Measurements from ENCODE around the gene PLAAT3.
"Not testable (repeated sequence)": the region's sequence is repeated elsewhere in the genome, so short reads cannot be mapped to it uniquely, and the experiment has no call there.

Gene PLAAT3

DNA sequence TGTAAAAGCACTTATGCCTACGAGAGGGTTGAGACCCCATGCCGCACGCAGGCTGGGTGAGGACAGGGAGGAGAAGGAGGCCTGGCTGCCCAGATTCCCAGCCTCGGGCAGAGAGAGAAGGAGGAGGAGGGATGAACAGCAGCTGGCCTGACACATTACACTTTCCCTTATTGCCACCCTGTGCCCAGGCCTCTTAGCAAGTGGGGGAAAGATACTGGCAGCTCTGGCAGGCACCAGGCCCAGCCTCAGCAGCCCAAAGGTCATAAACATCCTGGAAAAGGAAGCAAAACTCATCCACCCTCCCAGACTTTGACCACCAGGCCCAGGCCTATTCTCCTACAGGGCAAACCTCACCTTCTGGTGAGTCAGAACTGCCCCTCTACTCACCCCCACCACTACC lies 4.7 kb downstream of the PLAAT3 start:
- DNase-seq (ENCODE audit: low read depth in 2 of 2, low spot score in 1 of 2): no peak

DNA sequence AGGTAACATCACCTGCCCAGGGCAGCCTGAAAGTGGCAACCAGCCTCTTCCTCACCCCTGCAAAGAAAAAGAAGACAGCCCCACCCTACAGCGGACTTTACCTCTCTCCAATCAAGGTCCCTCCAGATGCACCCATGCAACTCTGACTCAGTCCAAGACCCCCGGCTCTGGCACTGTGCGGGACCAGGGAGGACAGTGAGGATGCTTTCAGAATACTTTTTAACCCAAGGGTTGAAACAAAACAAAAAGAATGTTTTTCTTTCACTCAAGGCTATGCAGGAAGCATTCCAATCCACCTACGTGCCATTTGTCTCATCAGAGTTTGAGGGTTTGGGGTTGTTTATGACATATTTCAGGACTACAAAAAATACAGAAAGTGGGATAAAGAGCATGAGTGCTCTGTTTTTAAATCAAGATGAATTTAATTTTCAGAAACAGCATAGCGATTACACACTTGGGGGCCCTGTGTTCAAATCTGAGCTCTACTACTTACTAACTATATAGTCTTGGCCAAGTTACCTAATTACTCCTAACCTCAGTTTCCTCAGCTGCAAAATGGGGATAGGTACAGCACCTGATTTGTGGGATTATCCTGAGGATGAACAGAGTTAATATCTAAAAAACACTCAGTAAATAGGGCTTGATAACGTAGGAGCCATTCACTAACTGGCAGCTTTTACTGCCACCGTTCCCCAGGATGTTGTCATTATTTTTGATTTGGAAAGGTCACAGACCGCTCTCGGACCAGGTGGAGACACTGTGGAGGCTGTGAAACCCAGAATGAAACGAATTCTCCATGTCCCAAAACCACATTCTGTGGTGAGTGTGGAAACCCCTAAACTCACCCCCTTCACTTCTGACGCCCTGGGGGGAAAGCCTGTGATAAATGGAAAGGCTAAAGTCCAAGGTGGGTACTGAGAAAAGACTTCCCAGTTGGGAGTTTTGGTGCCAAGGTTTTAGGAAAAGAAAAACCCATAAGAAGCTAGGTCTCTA lies 5.6 kb downstream of the PLAAT3 start:
- no peak for DNase-seq (ENCODE audit: low read depth in 2 of 2, low spot score in 1 of 2)

DNA sequence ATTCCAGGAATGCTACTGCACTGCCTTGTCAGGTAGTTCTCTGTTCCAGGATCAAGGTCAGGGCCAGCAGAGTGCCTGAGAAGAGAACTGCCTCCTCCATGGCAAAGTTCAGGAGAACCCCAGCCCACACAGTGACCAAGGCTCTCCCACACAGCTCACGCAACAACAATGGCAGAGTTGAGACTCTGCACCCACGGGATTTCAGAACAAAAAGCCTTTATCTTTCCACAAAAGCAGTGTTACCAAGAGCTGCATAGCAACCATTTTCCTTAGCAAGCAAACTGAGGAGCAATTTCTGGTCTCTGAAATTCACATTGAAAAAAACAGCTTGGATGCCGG lies 11.1 kb downstream of the PLAAT3 start:
- DNase-seq (ENCODE audit: low read depth in 2 of 2, low spot score in 1 of 2): no peak

DNA sequence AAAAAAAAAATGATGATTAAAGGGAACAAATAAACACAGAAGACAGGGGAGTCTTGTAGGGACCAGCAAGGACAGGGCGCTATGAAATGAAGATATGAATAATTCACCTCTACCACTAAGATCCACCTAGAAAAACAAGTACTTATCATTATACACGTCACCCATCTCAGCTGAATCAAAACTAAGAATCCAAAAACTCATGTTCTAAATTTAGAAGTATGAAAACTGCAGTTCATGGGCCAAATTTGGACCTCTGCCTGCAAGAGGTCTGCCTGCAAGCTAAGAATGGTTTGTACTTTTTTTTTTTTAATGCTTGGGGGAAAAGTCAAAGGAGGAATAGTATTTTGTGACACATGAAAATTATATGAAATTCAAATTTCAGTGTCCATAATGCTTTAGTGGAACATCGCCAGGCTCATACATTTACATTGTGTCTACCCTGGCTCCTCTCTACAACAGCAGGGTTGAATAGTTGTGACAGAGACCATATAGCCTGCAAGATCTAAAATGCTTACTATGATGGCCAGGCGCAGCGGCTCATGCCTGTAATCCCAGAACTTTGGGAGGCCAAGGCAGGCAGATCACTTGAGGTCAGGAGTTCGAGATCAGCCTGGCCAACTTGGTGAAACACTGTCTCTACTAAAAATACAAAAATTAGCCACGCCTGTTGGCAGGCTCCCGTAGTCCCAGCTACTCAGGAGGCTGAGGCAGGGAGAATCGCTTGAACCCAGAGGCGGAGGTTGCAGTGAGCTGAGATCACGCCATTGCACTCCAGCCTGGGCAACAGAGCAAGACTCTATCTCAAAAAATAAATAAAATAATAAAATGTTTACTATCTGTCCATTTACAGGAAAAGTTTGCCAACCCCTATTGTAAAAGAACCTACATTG lies 11.7 kb downstream of the PLAAT3 start:
- DNase-seq (ENCODE audit: low read depth in 2 of 2, low spot score in 1 of 2): not testable (repeated sequence)

DNA sequence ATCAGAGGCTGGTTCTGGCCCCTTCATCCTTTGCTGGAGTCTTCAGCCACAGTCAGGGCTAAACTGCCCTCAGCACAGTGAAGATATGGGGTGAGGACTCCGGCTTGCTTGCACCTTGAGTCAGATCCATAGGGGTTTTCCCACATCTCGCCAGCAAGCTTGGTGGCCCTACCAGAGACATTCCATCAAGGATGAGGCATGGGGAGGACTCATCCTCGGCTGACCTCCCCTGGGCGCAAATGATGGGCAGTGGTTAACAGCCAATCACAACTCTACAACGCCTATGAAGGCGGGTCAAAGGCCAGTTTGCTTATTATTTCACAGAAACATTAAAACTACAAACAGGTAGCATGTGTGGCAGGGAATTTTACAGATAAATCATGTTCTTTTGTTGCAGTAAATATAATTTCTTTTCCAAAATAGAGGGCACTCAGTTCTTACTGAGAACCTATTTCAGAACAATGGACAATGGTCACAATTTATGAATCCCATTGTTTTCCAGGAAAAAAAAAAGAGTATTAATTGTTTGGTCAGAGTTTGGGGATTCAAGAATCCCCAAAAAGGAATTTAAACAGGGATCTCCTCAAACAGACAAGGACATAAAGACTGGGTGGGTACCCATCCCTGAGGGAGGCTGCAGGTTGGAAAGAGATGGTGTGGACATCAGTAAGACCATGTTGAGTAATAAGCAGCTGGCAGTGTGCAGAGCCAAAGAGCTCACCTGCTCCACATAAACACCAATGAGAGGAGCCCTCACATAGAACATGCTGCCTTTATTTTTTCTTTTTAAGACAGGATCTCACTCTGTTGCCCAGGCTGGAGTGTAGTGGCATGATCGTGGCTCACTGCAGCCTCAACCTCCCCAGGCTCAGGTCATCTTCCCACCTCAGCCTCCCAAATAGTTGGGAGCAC lies 14.8 kb downstream of the PLAAT3 start:
- no peak for DNase-seq (ENCODE audit: low read depth in 2 of 2, low spot score in 1 of 2)

DNA sequence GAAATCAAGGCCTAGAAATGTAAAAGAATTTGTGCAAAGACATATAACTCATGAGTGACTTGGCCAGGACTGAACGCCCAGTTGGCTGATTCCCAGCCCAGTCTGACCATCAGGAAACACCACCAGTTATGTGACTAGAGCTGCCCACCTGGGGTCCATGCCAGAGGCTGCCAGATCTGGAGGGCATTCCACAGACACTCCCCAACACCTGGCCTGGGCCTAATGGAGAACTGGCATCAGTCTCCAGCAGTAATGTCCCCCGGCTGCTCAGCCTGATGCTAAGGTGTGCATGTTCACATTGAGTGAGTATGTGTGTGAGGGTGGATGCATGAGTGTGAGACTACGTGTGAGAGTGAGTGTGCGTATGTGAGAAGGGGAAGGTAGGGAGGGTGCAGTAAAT lies 15.7 kb downstream of the PLAAT3 start:
- DNase-seq (ENCODE audit: low read depth in 2 of 2, low spot score in 1 of 2): no peak

DNA sequence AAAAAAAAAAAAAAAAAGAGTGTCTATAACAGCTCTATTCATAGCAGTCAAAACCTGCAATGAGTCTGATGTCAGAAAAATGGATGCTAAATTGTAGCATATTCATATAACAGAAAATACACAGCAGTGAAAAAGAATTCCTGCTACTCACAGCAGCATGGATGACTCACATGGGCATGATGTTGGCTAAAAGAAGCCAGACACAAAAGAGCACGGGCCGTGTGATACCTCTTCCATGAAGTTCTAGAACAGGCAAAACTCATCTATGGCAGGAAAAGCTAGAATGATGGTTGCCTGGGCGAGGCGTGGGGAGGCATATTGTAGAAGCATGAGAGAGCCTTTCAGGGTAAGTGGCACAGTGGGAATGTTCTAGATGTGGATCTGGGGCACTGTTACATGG lies 18.9 kb downstream of the PLAAT3 start:
- no peak for DNase-seq (ENCODE audit: low read depth in 2 of 2, low spot score in 1 of 2)

DNA sequence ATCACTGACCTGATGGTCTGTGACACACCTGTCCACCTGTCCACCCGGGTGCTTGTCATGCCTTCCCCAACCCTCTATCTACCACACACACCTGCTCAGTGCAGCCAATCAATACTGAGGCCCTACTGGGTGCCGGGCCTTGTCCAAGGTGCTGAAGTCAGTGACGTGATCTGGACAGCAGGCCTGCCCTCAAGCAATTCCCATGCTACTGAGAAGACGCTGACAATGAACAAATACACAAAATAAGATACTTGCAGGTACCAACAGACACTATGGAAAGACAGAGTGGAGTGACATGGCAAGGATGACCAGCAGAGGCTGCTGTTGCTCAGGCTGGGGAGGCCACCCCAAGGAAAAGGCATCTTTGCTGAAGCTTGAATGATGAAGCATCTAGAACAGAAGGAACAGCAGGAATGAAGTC lies 21.2 kb downstream of the PLAAT3 start:
- DNase-seq (ENCODE audit: low read depth in 2 of 2, low spot score in 1 of 2): no peak

DNA sequence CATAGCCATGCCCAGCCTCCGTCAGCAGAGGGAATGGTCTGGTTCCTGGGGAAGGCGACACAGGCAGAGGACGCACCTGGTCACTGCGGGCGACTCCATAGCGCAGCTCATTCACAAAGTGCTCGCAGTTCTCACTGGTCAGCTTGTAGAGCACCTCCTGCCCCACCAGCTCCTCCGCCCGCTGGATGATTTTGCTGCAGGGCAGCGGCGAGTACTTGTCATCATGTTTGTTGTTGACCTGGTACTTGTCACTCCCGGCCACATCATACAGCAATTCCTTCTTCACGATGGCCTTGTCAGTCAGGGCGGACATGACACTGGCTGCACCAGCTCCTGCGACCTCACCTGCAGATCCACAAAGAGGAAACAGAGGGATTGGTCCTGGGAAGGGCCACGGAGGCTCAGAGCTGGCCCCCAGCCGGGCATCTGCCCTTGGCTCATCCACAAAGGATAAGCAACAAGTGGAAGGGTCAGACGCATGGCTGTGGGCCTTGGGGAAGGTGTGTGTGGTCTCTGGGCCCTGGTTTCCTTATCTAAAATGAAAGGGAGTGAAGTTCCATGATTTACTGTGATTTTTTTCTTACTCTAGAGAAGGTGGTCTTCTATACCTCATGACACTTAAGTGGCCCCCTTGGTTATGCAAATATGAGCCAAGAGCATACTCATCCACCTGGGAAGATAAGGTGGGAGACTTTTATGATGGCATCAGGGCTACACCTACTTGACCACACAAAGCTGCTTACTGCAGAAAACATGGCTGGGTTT lies 24.0 kb downstream of the PLAAT3 start:
- no peak for DNase-seq (ENCODE audit: low read depth in 2 of 2, low spot score in 1 of 2)

DNA sequence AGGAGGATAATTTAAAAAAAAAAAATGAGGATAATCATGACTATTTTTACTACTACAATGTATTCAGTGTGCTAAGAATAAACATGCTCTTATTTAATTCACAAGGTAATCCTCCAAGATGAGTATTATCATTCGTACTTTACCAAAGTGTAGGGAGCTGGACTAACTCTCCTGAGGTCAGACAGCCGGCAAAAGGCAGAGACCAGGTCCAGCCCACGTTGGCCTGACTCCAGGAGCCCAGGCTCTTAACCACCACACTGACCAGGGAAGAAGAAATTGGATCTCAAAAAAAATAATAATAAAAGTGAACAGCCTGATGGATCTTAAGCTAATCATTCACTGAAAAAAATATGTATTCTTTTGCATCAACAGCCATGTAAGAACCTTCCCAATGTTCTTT lies 25.2 kb downstream of the PLAAT3 start:
- no peak for DNase-seq (ENCODE audit: low read depth in 2 of 2, low spot score in 1 of 2)

DNA sequence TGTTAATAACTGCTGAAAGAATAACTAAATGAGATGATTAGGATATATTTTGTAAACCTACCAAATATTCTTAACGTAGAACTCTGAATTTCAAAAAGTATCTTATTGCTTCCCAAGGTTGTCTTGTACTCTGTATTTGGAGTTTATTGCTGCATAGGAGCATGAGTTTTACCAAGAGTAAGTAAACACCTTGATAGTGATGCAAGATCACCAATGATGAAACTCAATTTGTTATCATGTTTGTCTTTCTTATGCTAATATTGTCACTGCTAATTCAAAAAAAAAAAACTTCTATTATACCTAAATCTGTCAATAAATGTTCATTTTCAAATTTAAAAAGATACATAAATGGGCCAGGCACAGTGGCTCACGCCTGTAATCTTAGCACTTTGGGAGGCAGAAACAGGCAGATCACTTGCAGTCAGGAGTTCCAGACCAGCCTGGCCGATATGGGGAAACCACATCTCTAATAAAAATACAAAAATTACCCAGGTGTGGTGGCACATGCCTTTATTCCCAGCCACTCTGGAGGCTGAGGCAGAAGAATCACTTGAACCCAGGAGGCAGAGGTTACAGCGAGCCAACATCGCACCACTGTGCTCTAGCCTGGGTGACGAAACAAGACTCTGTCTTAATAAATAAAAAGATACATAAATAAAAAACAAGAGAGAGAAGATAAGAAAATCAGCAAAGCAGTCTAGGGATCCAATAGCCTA lies 27.6 kb downstream of the PLAAT3 start:
- no peak for DNase-seq (ENCODE audit: low read depth in 2 of 2, low spot score in 1 of 2)

DNA sequence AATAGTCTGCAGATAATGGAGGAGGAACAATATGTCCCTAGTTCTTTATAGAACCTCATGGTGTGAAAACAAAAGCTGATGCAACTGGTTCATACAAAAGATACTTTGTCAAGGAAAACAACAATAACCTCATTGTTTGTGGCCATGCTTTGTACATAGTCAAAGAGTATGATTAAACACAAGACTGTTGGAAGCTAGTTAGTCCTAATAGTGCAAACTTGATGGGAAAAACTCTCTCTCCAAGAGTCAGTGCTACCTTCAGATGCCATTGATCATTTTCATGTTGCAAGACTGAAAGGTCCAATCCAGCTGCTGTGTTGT lies 30.9 kb downstream of the PLAAT3 start:
- DNase-seq (ENCODE audit: low read depth in 2 of 2, low spot score in 1 of 2): no peak

DNA sequence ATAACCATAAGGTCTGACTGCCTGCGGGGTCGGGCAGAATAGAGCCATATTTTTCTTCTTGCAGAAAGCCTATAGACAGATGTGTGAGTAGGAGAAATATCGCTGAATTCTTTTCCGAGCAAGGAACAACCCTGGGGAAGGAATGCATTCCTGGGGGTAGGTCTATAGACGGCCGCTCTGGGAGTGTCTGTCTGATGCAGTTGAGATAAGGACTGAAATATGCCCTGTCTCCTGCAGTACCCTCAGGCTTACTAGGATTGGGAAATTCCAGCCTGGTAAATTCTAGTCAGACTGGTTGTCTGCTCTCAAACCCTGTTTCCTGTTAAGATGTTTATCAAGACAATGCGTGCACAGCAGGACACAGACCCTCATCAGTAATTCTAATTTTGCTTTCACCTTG lies 33.0 kb downstream of the PLAAT3 start:
- not testable (repeated sequence) for DNase-seq (ENCODE audit: low read depth in 2 of 2, low spot score in 1 of 2)

DNA sequence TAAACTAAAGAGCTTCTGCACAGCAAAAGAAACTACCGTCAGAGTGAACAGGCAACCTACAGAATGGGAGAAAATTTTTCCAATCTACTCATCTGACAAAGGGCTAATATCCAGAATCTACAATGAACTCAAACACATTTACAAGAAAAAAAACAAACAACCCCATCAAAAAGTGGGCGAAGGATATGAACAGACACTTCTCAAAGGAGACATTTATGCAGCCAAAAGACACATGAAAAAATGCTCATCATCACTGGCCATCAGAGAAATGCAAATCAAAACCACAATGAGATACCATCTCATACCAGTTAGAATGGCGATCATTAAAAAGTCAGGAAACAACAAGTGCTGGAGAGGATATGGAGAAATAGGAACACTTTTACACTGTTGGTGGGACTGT lies 35.4 kb downstream of the PLAAT3 start:
- not testable (repeated sequence) for DNase-seq (ENCODE audit: low read depth in 2 of 2, low spot score in 1 of 2)

DNA sequence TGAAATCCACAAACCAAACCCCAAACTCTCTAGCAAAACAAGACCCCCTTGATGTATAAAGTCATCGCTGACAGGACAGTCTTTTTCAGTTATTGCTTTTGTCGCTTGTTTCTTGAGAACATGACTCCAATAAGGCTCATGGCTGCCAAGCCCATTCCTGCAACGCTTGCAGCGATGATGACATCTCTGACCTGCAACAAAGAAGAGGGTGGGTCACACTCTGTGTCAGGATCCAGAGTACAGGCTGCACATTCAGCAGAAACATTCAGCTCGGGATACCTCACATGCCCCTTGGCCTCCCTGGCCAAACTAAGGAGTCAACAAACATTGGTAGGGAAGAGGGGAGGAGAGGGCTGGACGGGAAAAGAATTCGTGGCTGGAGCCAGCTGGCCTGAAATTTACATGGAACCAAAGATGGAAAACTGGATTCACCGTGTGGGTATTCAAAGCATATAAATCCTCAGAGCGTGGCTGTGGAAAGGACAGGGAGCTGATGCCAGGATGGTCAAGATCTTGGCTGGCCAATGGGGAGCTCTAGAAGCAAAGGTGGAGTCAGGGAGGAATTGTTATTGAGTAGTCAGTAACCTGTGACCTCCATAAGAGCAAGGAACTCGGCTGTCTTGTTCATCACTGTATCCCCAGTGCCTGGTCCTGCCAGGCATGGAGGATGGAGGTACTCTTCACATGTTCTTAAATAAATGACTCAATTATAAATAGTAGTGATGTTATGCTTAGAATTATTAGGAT lies 39.2 kb downstream of the PLAAT3 start:
- DNase-seq (ENCODE audit: low read depth in 2 of 2, low spot score in 1 of 2): no peak

DNA sequence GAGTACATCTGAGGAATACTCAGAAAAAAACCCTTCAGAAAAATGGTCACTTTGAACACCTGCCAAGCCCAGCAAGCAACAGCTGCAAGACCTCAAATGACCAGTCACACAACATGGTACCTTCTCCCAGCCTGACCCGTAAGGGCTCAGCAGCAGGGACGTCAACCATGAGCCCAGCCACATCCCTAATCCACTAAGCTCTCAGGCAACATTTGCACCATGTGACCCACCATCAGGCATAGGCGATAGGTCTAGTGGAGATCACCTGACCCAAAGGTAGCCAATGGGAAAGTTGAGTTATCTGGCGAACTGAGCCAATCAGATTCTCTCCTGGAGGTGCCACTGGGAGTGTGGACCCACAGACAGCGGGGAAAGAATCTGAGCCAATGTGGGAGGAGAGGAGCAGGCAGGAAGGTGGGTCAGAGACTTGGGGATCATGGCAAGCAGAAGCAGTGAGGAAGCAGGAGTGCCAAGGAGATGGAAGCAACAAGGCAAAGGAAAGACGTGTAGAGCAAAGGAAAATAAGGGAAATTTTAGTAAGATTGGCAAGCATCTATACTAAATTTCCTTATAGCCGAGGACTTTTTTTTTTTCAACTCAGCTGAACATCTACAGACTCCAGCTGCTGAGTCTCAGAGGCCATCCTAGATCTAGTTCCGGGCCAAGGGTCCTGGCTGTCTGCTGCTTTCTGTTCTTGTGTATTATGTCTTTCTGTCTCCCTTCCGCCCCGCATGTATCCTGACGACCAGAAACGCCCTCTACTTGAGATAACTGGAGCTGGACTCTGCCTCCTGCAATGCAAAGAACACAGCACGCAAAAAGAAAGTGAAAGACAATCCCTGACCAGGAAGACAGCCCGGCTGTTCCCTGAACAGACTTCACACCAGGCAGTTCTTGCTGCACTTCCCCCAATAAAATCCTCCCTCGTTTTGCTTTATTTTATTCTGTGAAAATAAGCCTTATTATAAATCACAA lies 40.1 kb downstream of the PLAAT3 start:
- no peak for DNase-seq (ENCODE audit: low read depth in 2 of 2, low spot score in 1 of 2)

DNA sequence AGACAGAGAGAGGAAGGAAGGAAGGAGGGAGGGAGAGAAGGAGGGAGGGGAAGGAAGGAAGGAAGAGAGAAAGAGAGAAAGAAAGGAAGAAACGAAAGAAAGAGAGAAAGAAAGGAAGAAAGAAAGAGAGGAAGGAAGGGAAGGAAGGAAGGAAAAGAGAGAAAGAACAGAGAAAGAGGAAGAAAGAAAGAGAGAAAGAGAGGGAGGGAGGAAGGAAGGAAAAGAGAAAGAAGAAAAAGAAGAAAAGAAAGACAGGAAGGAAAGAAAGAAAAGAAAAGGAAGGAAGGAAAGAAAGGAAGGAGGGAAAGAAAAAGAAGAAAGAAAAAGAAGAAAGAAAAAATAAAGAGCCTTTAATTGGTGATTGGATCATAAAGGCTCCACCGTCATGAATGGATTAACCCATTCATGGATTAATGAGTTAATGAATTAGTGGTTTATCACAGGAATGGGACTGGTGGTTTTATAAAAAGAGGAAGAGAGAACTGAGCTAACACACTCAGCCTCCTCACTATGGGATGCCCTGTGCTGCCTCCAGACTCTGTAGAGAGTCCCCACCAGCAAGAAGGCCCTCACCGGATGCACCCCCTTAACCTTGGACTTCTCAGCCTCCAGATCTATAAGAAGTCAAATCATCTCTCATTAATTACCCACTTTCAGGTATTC lies 42.1 kb downstream of the PLAAT3 start:
- no peak for DNase-seq (ENCODE audit: low read depth in 2 of 2, low spot score in 1 of 2)
